Hippocampal formation (tissue), 2 donors: Measurements from ENCODE around the gene COLEC12.

ENCODE experiments used
- DNase-seq, 2 donors: peaks; one replicate each; lab custom pipeline; 2025; lab: John Stamatoyannopoulos, UW

The COLEC12 gene

DNA sequence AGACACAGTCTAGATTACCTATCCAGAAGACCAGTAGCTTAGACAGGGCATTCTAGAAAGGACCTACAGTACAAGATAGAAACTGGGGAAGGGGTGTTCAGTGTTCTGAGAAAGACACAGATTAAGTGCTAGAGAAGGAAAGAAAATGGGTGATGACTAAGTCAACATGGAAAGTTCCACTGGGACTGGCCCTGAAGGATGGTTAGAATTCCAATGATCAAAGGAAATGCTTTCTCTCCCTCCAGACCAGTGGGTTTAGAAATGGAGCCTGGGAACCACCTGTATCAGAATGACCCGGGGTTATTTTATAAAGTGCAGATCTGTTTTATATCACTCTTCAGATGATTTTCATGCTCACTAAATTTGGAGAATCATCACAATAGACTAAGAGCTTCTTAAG, 5.8 kb upstream of the COLEC12 start:
- DNase-seq = no peak

GRCh38 chr18:505483-506122, 5.1 kb upstream of the COLEC12 start:
- no peak for DNase-seq

DNA sequence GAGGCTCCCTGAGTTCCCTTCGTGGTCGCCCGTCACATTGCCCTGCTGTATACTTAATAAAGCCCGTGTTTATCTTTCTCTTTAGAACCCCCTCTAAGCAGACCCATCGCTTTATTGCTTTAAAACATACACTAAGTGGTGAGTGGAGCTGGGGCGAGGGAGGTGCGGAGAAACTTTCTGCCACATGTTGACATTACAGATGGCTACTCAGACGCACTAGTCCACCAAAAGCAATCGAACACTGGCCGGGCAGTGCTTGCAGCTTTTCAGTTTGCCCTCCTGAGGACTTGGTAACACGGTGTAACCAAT, 859 bp upstream of the COLEC12 start:
- DNase-seq = no peak

DNA sequence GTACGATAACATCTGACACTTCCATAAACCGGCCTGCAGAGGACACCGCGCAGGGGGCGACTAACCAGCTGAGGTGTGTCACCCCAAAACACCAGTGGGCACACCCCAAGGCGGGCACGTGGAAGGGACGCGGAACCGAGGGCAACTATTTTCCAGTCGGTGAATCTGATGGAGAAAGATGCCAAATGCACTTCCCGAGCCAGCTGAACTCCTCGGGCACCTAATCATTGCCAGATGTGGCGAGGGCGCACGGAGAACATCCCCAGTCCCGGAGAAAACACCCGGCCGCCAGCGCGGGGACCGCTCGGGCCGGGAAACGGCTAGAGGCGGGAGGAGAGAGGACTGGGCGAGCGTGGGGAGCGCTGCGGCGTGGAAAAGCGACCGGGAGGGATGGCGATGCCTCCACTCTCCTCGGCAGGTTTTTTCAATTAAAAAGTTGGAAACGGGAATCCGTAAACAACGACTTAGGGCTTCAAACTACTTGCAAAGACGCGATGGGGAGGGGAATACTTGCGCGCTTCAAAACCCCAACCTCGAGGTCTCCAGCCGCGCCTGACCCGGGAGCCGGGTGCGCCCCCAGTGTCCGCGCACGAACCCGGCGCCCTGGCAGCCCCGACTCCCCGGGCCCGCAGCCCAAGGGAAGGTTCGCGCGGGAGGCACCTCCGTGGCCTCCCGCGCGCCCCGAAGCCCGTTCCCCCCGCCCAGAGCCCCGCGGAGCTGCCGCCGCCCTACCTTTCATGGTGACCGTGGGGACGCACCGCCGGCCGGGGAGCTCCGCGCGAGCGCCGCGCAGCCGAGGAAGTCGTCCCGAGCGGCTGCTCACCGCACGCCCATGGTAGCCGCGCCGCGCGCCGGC, 497 bp downstream of the COLEC12 start:
- DNase-seq = no peak

DNA sequence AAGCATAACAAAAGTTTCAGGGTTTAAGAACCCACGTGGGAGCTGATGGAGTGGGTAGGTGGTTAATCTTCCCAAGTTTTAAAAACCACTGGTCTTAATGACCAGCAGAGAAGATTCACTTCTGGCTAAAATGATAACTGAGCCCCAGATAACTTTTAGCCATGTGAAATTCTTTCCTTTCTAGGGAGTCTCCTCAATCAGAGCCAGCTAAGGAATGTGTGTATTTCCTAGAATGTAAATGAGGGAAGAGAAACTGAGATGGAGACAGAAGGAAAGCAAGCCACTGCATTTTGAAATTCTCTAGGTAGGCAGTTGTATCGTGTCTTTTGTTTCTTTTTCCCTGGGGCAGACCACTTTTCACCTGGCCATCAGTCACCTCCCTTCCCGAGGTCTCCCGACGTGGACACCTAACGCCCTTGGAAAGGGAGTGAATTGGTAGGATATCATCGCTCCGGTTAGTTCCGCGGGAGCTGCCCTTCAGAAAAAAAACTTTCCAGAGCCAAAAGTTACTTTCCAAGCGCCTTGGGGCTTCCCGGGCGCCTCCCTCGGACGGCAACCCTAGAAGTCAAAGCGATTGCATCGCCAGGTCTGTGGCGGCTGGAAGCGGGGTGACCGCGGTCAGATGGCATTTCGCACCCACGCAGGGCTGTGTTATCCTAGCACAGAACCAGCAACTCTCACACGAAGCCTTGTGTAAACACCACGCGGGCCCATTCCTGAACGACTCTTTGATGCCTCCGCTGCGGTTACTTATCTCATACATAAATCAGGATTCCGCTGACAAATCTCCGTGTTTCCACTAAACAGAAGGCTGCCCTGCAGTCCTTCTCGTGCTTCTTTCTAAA, 1.3 kb downstream of the COLEC12 start:
- DNase-seq = no peak

GRCh38 chr18:497688-498087, 2.8 kb downstream of the COLEC12 start:
- DNase-seq = no peak

DNA sequence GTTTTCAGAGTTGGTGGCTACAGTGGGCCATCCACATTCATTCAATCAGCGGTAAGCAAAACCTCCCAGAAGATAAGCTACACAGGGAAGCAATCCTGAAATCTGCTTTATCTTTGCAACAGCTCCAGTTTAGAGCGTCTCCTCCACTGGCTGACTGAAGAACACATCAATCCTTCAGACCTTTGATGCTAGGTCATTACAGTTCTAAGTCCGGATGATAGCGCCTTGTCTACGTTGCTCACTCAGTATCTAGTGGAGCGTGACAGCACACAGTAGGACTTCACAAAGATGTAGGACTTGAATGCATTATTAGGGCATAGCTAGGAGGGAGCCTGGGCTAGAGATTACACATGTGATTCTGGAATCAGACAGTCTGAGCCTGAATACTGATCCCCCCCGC, 5.0 kb downstream of the COLEC12 start:
- DNase-seq = no peak

- no peak for DNase-seq
These were observed 5.5 kb downstream of the COLEC12 start for GRCh38 chr18:495017-495416.

GRCh38 chr18:493986-494983, 6.2 kb downstream of the COLEC12 start:
- no peak for DNase-seq

DNA sequence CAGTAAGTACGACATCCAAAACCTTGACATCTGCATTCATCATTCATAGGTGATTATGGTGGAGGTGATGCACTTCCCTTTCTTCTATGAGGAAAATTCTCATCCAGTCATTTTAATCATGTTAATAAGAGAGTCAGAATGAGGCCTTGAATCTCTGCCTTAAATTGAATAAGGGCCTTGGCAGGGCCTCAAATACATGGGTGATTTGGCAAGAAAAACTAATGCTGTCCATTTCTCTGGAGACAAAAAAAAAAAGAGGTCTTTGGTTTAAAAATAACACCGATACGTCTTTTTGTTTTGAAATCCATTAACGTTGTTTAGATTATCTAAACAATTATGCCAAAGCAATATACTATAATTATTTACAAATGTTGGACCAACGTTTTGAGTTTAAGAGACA, 8.1 kb downstream of the COLEC12 start:
- DNase-seq = no peak

DNA sequence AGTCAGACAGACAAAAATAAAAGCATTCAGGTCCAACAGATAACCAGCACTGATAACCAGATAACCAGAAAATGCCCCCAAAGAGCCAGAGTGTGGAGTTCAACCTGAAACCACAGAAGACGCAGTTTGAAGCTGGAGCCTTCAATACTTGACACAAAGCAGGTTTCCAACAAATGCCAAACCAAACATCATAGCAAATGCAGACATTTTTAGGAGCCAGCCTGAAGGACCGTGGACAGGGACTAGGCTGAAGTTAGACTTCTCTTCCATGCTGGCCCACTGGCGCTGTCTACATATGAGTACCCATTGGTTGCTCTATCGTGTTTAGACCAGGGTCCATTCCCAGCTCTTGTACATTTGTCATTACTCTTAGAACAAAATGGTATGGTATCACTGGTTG, 9.9 kb downstream of the COLEC12 start:
- no peak for DNase-seq

- no peak for DNase-seq
These were observed 10.5 kb downstream of the COLEC12 start for GRCh38 chr18:490024-490366.

DNA sequence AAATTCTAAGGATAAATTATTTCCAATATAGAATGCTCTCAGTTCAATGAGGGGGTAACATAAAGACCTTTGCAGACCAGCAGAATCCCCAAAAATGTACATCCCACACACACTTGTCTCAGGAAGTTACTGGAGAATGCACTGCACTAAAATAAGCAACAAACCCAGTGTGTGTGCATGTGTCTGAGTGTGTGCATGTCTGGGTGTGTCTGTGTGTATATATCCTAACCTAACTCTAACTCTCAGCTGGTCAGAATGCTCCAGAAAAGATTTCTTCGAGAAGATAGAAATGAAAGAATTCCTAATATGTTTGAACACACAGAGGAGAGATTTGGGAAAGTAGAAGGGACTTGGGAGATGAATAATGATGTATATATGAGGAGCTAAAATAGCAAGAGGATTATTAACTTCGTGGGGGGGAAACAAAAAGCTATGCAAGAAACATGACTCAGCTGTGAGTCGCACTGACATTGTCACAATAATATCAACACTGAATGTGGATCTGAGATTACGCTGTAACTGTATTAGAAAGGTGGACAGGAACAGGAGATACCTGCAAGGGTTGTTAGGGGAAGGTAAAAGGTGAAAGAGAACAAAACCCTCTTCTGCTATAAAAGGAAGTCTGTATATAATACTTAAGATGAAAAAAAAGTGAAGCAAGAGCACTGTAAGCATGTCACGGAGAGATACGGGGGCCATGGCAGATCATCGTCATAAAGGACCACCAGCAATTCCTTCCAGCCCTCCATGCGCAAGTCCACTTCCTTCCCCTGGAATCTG, 11.1 kb downstream of the COLEC12 start:
- DNase-seq = no peak

DNA sequence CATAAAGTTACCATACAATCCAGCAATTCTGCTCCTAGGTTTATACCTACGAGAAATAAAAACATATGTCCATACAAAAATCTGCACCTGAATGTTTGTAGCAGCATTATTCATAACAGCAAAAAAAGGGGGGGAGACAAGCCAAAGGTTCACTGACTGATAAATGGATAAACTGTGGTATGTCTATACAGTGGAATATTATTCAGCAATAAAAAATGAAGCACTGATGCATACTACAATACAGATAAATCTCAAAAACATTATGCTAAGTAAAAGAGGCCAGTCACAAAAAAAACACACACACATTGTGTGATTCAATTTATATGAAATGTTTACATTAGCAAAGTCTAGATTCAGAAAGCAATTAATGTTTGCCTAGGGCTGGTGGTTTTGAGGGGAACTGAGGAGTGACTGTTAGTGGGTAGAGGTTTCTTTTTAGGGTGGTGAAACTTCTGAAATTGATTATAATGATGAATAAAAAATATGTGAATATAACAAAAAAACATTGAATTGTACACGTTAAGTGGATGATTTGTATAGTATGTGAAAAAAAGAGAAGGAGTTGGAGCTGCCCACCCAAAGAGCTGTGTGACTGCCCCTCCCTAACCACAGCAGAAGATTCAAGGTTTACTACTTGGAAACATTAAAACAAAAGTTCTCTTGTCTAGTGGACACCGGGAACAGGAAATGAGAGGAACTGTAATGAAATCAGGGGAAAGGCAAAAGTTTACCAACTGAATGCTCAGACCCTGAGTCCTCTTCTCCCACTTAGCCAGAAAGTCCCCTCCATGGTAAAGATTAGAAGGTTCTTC, 13.4 kb downstream of the COLEC12 start:
- no peak for DNase-seq

DNA sequence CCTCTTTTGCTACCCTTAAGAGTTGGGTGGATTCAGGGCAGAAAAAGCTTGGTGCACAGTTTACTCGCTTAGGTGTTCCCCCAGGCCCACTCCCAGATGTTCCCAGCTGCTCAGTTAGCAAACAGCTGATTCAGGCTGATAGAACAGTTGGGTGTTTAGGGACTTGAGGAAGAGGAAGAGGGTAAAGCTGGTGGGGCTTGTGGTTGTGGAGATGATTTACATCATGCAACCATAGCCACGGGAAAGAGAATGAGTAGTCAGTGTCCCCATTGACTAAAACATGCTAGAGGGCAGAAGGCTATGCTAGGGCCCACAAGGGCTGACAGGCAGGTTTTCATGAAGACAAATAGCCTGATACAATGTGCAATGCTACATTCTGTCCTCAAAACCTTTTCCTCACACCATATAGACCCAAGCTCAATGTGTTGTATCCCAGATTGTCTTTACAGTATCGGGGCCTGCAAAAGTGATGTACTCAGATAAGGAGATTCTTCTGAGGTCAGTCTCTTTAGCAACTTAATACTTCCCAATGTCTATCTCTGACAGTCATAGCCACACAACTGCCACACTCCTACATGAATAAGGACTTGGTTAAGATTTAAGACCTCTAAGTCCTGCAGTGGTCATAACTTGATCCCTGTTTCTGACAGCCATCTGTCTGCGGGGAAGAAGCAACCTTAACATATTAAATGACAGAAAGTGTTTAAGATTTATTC, 15.6 kb downstream of the COLEC12 start:
- no peak for DNase-seq

DNA sequence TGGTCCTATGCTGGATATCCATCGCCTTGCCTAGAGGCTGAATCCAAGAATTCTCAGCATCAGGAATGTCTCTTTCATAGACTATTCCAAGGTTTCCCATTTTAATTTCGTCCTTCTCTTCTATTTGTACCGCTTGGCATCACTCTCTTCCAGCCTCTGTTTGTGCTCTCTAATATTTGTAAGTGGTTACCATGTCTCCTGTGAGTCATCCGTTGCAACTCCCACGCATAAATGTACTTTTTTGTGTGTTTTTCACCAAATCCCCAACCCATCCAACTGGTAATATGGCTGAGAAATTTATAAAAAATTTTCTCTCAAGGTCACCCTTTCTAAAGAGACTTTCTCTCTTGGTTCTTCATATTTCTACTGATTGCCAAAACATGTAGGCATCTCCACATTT, 21.8 kb downstream of the COLEC12 start:
- DNase-seq = no peak

DNA sequence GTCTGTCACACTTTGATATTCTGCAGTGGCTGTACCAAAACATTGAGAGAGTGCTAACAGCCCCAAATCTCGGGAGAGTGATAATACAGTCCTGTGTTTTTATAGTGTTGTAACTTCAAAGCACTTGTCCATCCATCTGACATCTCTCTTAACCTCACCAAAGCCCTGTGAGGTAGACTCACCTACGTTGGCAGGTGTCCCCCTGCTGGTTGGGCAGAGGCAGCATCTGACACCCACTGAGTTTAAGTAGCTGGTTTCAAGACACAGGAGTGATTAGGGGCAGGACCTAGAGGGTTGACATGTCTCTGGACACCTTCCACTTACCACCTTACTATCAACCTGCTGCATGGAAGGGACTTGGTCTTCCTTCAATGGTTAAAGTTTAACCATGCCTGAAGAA, 22.9 kb downstream of the COLEC12 start:
- DNase-seq = no peak

DNA sequence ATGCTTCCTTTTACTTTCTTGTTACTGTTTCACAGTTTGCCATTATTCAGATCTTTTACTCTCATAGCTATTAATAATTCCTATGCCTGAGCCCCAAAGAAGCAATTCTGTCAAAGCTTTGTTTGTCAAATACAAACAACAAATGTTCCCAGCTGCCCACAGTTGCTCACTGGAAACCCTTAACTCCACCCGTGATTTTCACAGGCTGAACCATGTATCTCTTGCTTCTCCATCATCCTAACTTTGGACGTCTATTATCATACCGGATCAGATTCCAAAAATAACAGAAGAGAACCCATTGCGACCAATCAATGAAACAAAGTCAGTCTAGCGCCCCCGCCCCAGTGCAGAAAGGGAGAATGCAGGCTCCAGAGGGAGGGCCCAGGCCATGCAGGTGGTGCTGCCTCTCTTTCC, 24.2 kb downstream of the COLEC12 start:
- peak in 1 of 2 donors; percentile 17 for DNase-seq
